Effector CD8-positive, alpha-beta T cell (primary cell): ENCODE measurements around the gene KLF15.
A peak's percentile ranks its signal among the peaks of the same experiment; 100 is the strongest.

Source experiments
- DNase-seq: peaks from one replicate; lab custom pipeline; 2025; lab: John Stamatoyannopoulos, UW
- total RNA-seq, 4 experiments: gene quantifications; one replicate each; lab custom pipeline; 2026; lab: John Stamatoyannopoulos, UW

The KLF15 gene
- total RNA-seq = 0 to 0.19 (median 0.11) reads per million in 4 experiments

- DNase-seq = peak; percentile 68
Observed at GRCh38 chr3:126357295-126358037, at the start of gene KLF15. Gene KLF15, minus strand, starts transcription at chr3:126357408. Its CDS starts 4,486 bp downstream, at chr3:126352922.

- DNase-seq = no peak
Observed at GRCh38 chr3:126406389-126407296, 49.4 kb upstream of the KLF15 start.

GRCh38 chr3:126402666-126403302 is 45.6 kb upstream of the KLF15 start:
- no peak for DNase-seq

GRCh38 chr3:126402178-126402577 is 45.0 kb upstream of the KLF15 start:
- no peak for DNase-seq

- DNase-seq = no peak
Observed at GRCh38 chr3:126401611-126402160, 44.5 kb upstream of the KLF15 start.

- no peak for DNase-seq
Observed at GRCh38 chr3:126399756-126400155, 42.5 kb upstream of the KLF15 start.

- no peak for DNase-seq
Observed at GRCh38 chr3:126399351-126399735, 42.1 kb upstream of the KLF15 start.

GRCh38 chr3:126398423-126399350 is 41.5 kb upstream of the KLF15 start:
- DNase-seq = no peak

- no peak for DNase-seq
Observed at GRCh38 chr3:126397610-126398422, 40.6 kb upstream of the KLF15 start.

- DNase-seq = no peak
Observed at GRCh38 chr3:126396536-126396935, 39.3 kb upstream of the KLF15 start.

GRCh38 chr3:126395846-126396513 is 38.8 kb upstream of the KLF15 start:
- DNase-seq = no peak

GRCh38 chr3:126394977-126395321 is 37.7 kb upstream of the KLF15 start:
- no peak for DNase-seq

- no peak for DNase-seq
Observed at GRCh38 chr3:126394179-126394976, 37.2 kb upstream of the KLF15 start, which contains the start of gene CFAP100. Gene CFAP100, plus strand, starts transcription at chr3:126394909. Its CDS starts 1,092 bp downstream, at chr3:126396001.

- DNase-seq = no peak
Observed at GRCh38 chr3:126393563-126393962, 36.4 kb upstream of the KLF15 start.

- DNase-seq = no peak
Observed at GRCh38 chr3:126392246-126392645, 35.0 kb upstream of the KLF15 start.

- no peak for DNase-seq
Observed at GRCh38 chr3:126391631-126392030, 34.4 kb upstream of the KLF15 start.

GRCh38 chr3:126390751-126391150 is 33.5 kb upstream of the KLF15 start:
- DNase-seq = no peak

- no peak for DNase-seq
Observed at GRCh38 chr3:126390201-126390600, 33.0 kb upstream of the KLF15 start.

GRCh38 chr3:126389794-126390146 is 32.6 kb upstream of the KLF15 start:
- DNase-seq = no peak
